Fibroblast of upper back skin (primary cell): ENCODE data around the gene SRGAP3.
A peak's percentile ranks its signal among the peaks of the same experiment; 100 is the strongest.

Source experiments
- DNase-seq: peaks from one replicate; pipeline ENCODE4 v3.0.0-alpha.2; 2013

The SRGAP3 gene

GRCh38 chr3:9078561-9079240, 170.7 kb downstream of the SRGAP3 start:
- DNase-seq, result no peak

GRCh38 chr3:9077029-9077428, 172.4 kb downstream of the SRGAP3 start:
- DNase-seq, result no peak

GRCh38 chr3:9075762-9076161, 173.7 kb downstream of the SRGAP3 start:
- no peak for DNase-seq

GRCh38 chr3:9074079-9074478, 175.4 kb downstream of the SRGAP3 start:
- DNase-seq, result peak; percentile 80

GRCh38 chr3:9072667-9073009, 176.8 kb downstream of the SRGAP3 start:
- DNase-seq, result no peak

GRCh38 chr3:9071936-9072666, 177.3 kb downstream of the SRGAP3 start:
- DNase-seq, result no peak

- DNase-seq, result no peak
Observed at GRCh38 chr3:9070961-9071360, 178.5 kb downstream of the SRGAP3 start.

GRCh38 chr3:9069971-9070370, 179.5 kb downstream of the SRGAP3 start:
- DNase-seq, result no peak

- DNase-seq, result no peak
Observed at GRCh38 chr3:9068051-9068450, 181.4 kb downstream of the SRGAP3 start.

- DNase-seq, result peak; percentile 69
Observed at GRCh38 chr3:9067352-9067975, 182.0 kb downstream of the SRGAP3 start.

GRCh38 chr3:9066775-9067174, 182.7 kb downstream of the SRGAP3 start:
- DNase-seq, result no peak

GRCh38 chr3:9066141-9066540, 183.3 kb downstream of the SRGAP3 start:
- DNase-seq, result peak; percentile 38

GRCh38 chr3:9064850-9065249, 184.6 kb downstream of the SRGAP3 start:
- DNase-seq, result no peak

GRCh38 chr3:9064251-9064650, 185.2 kb downstream of the SRGAP3 start:
- DNase-seq, result no peak

GRCh38 chr3:9062570-9062969, 186.9 kb downstream of the SRGAP3 start:
- no peak for DNase-seq

GRCh38 chr3:9061634-9062033, 187.8 kb downstream of the SRGAP3 start:
- no peak for DNase-seq

- DNase-seq, result no peak
Observed at GRCh38 chr3:9059489-9060400, 189.7 kb downstream of the SRGAP3 start.

- DNase-seq, result no peak
Observed at GRCh38 chr3:9056581-9056980, 192.9 kb downstream of the SRGAP3 start.

GRCh38 chr3:9047452-9048346, 201.7 kb downstream of the SRGAP3 start:
- DNase-seq, result no peak

- no peak for DNase-seq
Observed at GRCh38 chr3:9045371-9045770, 204.1 kb downstream of the SRGAP3 start.

- no peak for DNase-seq
Observed at GRCh38 chr3:9043063-9043462, 206.4 kb downstream of the SRGAP3 start.

- DNase-seq, result no peak
Observed at GRCh38 chr3:9041626-9042025, 207.8 kb downstream of the SRGAP3 start.
